Sigmoid colon (tissue), 7 donors: ENCODE data around the gene RIC1. TPM values are rescaled to one million over a fixed set of nuclear protein-coding genes. Genes with fewer than 3 reads are reported as not detected.

Source experiments
- DNase-seq: peaks from one replicate; pipeline ENCODE4 v3.0.0-alpha.2; 2019
- H3K27ac ChIP-seq, 4 donors: fragments of 200-600 bp; sonication (generic); one replicate each; pipeline ENCODE4 v1.5.1; 2016 to 2019; ENCODE audit warnings: mild to moderate bottlenecking in 1 of 4
- H3K27me3 ChIP-seq, 3 donors: fragments of 200-600 bp; sonication (generic); one replicate each; pipeline ENCODE4 v1.5.1; 2019; ENCODE audit warnings: mild to moderate bottlenecking in 1 of 3
- H3K36me3 ChIP-seq, 4 donors: fragments of 200-600 bp; sonication (generic); one replicate each; pipeline ENCODE4 v1.5.1; 2016 to 2019
- H3K4me1 ChIP-seq, 4 donors: fragments of 200-600 bp; sonication (generic); one replicate each; pipeline ENCODE4 v1.5.1; 2017 to 2019
- H3K4me3 ChIP-seq, 4 donors: fragments of 200-600 bp; sonication (generic); one replicate each; pipeline ENCODE4 v1.5.1; 2017 to 2019; ENCODE audit warnings: mild to moderate bottlenecking in 2 of 4, moderate library complexity in 1 of 4
- H3K9me3 ChIP-seq, 4 donors: fragments of 200-600 bp in 3 of 4; sonication (generic) in 3 of 4; one replicate each; pipeline versions ENCODE4 v1.5.1 to v1.6.1; 2013 to 2019
- CTCF ChIP-seq, 4 experiments: fragments of 450-650 bp in 3 of 4; fragments of 200-600 bp in 1 of 4; IDR thresholded peaks; one replicate each; pipeline ENCODE4 v1.5.1; 2016 to 2019; ENCODE audit warnings: antibody characterized with exemption in 4 of 4, mild to moderate bottlenecking in 3 of 4, moderate library complexity in 2 of 4
- EP300 ChIP-seq, 4 donors: sonication (generic); formaldehyde crosslinking; IDR thresholded peaks; one replicate each; pipeline ENCODE4 v1.6.1; 2017; ENCODE audit warnings: antibody characterized with exemption in 4 of 4
- POLR2A ChIP-seq, 2 donors: fragments of 450-650 bp; IDR thresholded peaks; one replicate each; pipeline ENCODE4 v1.6.1; 2016; ENCODE audit warnings: antibody characterized with exemption in 2 of 2, mild to moderate bottlenecking in 2 of 2, moderate library complexity in 2 of 2
- POLR2AphosphoS5 ChIP-seq, 4 donors: sonication (generic); formaldehyde crosslinking; IDR thresholded peaks; one replicate each; pipeline ENCODE4 v1.6.1; 2017; ENCODE audit warnings: antibody characterized with exemption in 4 of 4
- WGBS, 2 donors: extraction: QIAGEN DNeasy Blood & Tissue Kit; methylation state at CpG; one replicate each; pipeline ENCODE4 v1.1.7; 2013; 5-methylcytosine and 5-hydroxymethylcytosine counted together
- intact Hi-C: fragments of 100-400 bp; cut with DNase I; formaldehyde crosslinking; loops from one replicate; pipeline ENCODE4 v1.15.1; 2023
- polyA plus RNA-seq, 3 donors: library from polyadenylated mRNA; stranded (reverse); fragments of 200-250 nt; gene quantifications; one replicate each; pipeline ENCODE4 v1.2.3, GENCODE V29; 2013
- total RNA-seq, 4 donors: library from RNA; depleted of rRNA; stranded (reverse); fragments of >200 nt; gene quantifications; one replicate each; pipeline ENCODE4 v1.1.0, GENCODE V29; 2016
- donor health status: healthy with polysubstance abuse.
- donor health status: Bipolar disorder and iron deficiency.
- donor health status: healthy.

Gene RIC1
- total and polyA plus RNA-seq, 7 donors, result 3.0 to 44.3 (median 29.1) TPM

- Histone ChIP-seq H3K4me3 (no peak overlapping the region), H3K9me3 (no peaks in the 10 kb centered on the region), H3K36me3 (no peaks in the 10 kb centered on the region), H3K27me3 (no peaks in the 10 kb centered on the region), H3K4me1 (peaks cover 0 to 20% (median 0%) of the 10 kb centered on the region in 4 donors), H3K27ac (no peak overlapping the region)
- TF ChIP-seq CTCF (IDR thresholded peaks at IDR 0.05), result no peak
- no peak for TF ChIP-seq POLR2A (IDR thresholded peaks at IDR 0.05)
- TF ChIP-seq EP300 (IDR thresholded peaks at IDR 0.05), result no peak
- TF ChIP-seq POLR2AphosphoS5 (IDR thresholded peaks at IDR 0.05), result no peak
- 96 to 97% methylated on average over 1 of the region's 1 CpG for WGBS, 2 donors
- intact Hi-C loops, result loop anchor here (10.0 kb wide), 1 partner anchor 75 kb away; no protein-coding TSS in a partner anchor
- DNase-seq, result no peak
Observed at GRCh38 chr9:5639816-5640215, 10.9 kb downstream of the RIC1 start.

GRCh38 chr9:5642170-5642569 is 13.3 kb downstream of the RIC1 start:
- Histone ChIP-seq H3K36me3 (no peaks in the 10 kb centered on the region), H3K9me3 (no peaks in the 10 kb centered on the region), H3K27ac (no peak overlapping the region), H3K4me3 (no peak overlapping the region), H3K4me1 (peaks cover 0 to 25% (median 0%) of the 10 kb centered on the region in 4 donors), H3K27me3 (no peaks in the 10 kb centered on the region)
- no peak for DNase-seq
- intact Hi-C loops, result no loop called here
- TF ChIP-seq POLR2A (IDR thresholded peaks at IDR 0.05), result no peak
- no peak for TF ChIP-seq CTCF (IDR thresholded peaks at IDR 0.05)
- no peak for TF ChIP-seq POLR2AphosphoS5 (IDR thresholded peaks at IDR 0.05)
- no peak for TF ChIP-seq EP300 (IDR thresholded peaks at IDR 0.05)
- 89 to 92% methylated on average over 2 of the region's 2 CpGs for WGBS, 2 donors

GRCh38 chr9:5643005-5643624 is 14.2 kb downstream of the RIC1 start:
- H3K4me1 ChIP-seq, result peaks cover 0 to 25% (median 0%) of the 10 kb centered on the region in 4 donors
- H3K27me3 ChIP-seq, result no peaks in the 10 kb centered on the region
- H3K27ac ChIP-seq, result no peak overlapping the region
- intact Hi-C loops, result no loop called here
- no peak for TF ChIP-seq POLR2AphosphoS5 (IDR thresholded peaks at IDR 0.05)
- no peak for TF ChIP-seq CTCF (IDR thresholded peaks at IDR 0.05)
- no peak for TF ChIP-seq EP300 (IDR thresholded peaks at IDR 0.05)
- no peak for TF ChIP-seq POLR2A (IDR thresholded peaks at IDR 0.05)
- DNase-seq, result no peak
- no peak overlapping the region for H3K4me3 ChIP-seq
- no peaks in the 10 kb centered on the region for H3K9me3 ChIP-seq
- H3K36me3 ChIP-seq, result no peaks in the 10 kb centered on the region

DNA sequence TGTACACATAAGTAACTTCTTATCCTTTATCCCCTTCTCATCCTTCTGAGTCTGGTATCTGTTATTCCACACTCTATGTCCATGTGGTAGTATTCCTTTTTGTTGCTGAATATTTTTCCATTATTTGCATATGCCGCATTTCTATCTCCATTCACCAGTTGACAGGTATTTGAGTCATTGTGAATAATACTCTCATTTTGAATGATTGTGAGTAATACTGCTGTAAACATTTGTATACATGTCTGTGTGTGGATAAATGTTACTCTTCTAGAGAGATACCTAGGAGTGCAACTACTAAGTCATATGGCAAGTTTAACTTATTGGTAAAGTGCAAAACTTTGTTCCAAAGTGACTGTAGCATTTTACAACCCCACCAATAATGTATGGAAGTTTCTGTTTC is 15.6 kb downstream of the RIC1 start:
- 85 to 92% methylated on average over 1 of the region's 1 CpG for WGBS, 2 donors
- Histone ChIP-seq H3K27ac (no peak overlapping the region), H3K9me3 (no peaks in the 10 kb centered on the region), H3K36me3 (no peaks in the 10 kb centered on the region), H3K4me1 (peaks cover 0 to 25% (median 0%) of the 10 kb centered on the region in 4 donors), H3K4me3 (no peak overlapping the region), H3K27me3 (no peaks in the 10 kb centered on the region)
- DNase-seq, result no peak
- intact Hi-C loops, result no loop called here
- TF ChIP-seq EP300 (IDR thresholded peaks at IDR 0.05), result no peak
- no peak for TF ChIP-seq POLR2AphosphoS5 (IDR thresholded peaks at IDR 0.05)
- no peak for TF ChIP-seq CTCF (IDR thresholded peaks at IDR 0.05)
- TF ChIP-seq POLR2A (IDR thresholded peaks at IDR 0.05), result no peak

DNA sequence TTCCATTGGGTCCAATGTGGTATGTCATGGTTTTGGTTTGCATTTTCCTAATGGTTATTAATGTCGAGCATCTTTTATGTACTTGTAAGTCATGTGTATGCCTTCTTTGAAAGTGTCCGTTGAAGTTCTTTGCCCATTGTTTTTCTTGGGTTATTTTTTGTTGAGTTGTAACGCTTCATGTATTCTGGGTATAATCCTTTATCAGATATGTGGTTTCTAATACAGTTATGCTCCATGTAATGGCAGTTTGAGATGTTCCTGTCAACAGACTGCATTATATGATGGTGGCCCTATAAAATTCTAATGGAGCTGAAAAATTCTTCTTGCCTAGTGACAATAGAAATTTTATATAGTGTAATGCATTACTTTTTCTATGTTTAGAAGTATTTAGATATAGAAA is 17.2 kb downstream of the RIC1 start:
- H3K36me3 ChIP-seq, result no peaks in the 10 kb centered on the region
- intact Hi-C loops, result no loop called here
- peaks cover 0 to 25% (median 0%) of the 10 kb centered on the region in 4 donors for H3K4me1 ChIP-seq
- WGBS, 2 donors, result 83 to 96% methylated on average over 3 of the region's 3 CpGs
- H3K4me3 ChIP-seq, result no peak overlapping the region
- TF ChIP-seq EP300 (IDR thresholded peaks at IDR 0.05) (no peak), POLR2A (IDR thresholded peaks at IDR 0.05) (no peak), POLR2AphosphoS5 (IDR thresholded peaks at IDR 0.05) (no peak), CTCF (IDR thresholded peaks at IDR 0.05) (no peak)
- no peaks in the 10 kb centered on the region for H3K27me3 ChIP-seq
- H3K27ac ChIP-seq, result no peak overlapping the region
- H3K9me3 ChIP-seq, result no peaks in the 10 kb centered on the region
- DNase-seq, result no peak
